HG03565 (cell line): ENCODE measurements around the gene TUBA3E.
A peak's percentile ranks its signal among the peaks of the same experiment; 100 is the strongest.
"Not testable (repeated sequence)": the region's sequence is repeated elsewhere in the genome, so short reads cannot be mapped to it uniquely, and the experiment has no call there.

Experiments
- ATAC-seq: cut with Tn5 transposase; IDR thresholded peaks from one replicate; pipeline ENCODE4 v1.9.1; 2021; ENCODE audit warnings: mild to moderate bottlenecking, moderate library complexity; ENCODE audit not compliant: unreplicated experiment

The TUBA3E gene

GRCh38 chr2:130165293-130166016 lies 32.8 kb downstream of the TUBA3E start:
- ATAC-seq: no peak

GRCh38 chr2:130162968-130163367 lies 35.3 kb downstream of the TUBA3E start:
- no peak for ATAC-seq

- ATAC-seq: not testable (repeated sequence)
Measured at GRCh38 chr2:130162486-130162885, 35.8 kb downstream of the TUBA3E start.

DNA sequence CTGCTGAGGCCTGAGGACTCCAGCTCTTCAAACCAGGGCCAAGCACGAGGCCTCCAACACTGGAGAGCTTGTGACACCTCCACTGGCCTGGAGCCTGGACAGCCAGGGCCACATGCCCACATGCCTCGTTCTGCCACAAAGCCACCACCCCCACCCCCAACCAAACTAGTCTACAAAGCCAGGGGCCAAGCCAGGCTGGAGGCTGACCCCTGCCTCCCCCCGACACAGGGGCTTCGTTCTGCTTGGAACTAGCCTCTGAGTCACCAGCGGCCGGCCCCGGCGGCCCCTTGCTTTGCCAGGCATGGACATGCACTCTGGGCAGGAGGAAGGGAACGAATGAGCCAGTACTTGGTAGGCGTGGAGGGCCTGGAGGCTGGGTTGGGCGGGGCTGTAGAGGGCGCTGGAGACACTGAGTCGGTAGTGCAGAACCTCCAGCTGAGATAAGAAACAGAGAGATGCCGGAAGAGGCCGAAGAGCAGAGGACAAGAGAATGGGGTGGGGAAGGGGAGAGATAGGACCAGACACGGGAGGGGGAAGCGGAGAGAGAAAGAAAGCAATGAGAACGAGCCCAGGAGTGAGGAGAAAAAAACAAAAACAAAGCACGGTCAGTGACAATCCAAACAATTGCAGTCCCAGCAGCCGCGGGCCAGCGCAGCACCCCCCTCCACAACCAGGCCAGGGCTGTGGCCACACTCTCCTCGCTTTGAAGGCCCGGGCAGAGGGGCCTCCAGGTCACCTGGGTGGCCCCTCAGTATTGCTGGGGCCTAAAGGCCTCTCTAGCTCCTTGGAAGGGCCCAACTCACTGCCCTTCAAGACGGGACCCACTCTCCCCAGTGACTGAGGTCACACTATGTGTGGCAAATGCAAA lies 37.2 kb downstream of the TUBA3E start:
- ATAC-seq: not testable (repeated sequence)

- no peak for ATAC-seq
Measured at GRCh38 chr2:130160131-130160530, 38.1 kb downstream of the TUBA3E start.

DNA sequence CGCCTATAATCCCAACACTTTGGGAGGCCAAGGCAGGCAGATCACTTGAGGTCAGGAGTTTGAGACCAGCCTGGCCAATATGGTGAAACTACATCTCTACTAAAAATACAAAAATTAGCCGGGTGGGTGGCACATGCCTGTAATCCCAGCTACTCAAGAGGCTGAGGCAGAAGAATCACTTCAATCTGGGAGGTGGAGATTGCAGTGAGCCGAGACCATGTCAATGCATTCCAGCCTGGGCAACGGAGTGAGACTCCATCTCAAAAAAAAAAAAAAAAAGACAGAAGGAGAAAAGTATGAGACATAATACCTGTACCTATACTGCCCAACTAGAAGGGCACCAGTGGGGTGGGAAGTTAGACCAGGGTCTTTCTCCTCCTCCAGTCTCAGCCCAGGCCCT lies 38.9 kb downstream of the TUBA3E start:
- ATAC-seq: not testable (repeated sequence)

- ATAC-seq: no peak
Measured at GRCh38 chr2:130158631-130159030, 39.6 kb downstream of the TUBA3E start.

DNA sequence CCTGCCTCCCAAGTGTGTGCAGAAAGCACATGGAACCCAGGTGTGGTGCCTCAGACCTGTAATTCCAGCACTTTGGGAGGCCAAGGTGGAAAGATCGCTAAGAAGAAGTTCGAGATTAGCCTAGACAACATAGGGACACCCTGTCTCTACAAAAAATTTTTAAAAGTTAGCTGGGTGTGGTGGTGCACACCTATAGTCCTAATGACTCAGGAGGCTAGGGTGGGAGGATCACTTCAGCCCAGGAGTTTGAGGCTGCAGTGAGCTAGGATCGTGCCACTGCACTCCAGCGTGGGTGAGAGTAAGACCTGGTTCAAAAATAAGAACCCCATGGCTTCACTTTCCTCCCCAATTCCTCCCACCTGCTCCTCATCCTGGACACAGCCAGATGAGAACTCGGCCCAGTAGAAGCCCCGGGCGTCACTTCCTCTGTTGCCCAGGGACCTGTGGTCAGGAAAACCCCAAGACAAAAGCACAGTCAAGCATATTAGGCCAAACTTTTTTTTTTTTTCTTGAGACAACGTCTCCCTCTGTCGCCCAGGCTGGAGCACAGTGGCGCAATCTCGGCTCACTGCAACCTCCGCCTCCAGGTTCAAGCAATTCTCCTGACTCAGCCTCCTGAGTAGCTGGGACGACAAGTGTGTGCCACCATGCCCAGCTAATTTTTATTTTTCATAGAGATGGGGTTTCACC lies 40.3 kb downstream of the TUBA3E start:
- peak; percentile 74 for ATAC-seq

DNA sequence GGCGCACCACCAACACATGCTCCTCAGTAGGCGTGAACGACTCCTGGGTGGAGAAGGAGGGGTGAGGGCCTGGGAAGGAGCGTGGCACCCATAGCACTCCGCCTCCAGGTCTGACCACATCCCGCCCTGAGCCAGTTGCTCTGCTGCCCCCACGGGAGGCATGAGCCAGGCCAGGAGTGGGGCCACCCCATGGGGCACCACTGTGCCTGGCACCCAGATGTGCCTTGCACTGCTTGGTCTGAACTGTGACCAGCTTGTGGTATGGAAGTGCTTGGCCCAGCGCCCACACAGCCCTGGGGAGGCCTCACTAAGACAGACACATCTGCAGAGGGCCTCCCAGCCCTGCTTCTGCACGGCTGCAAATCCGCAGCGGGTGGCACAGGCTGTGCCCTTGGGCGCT lies 40.9 kb downstream of the TUBA3E start:
- not testable (repeated sequence) for ATAC-seq

DNA sequence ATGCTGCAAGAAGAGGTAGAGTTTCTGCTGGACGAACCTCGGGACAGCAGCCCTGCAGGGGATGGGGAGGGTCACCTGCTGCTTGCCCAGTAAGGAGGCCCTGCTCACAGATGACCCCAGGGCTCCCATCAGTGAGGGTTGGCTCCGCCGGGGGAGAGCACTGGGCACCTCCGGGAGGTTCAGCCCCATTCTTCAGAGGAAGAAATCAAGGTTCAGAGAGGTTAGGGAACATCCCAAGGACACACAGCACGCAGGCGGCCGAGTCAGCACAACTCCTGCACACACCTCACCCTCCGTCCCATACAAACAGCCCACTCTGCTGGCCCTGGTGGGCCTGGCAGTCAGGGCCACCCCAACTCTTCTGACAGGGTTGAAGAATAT lies 41.6 kb downstream of the TUBA3E start:
- ATAC-seq: no peak

- not testable (repeated sequence) for ATAC-seq
Measured at GRCh38 chr2:130155956-130156623, 42.1 kb downstream of the TUBA3E start.

DNA sequence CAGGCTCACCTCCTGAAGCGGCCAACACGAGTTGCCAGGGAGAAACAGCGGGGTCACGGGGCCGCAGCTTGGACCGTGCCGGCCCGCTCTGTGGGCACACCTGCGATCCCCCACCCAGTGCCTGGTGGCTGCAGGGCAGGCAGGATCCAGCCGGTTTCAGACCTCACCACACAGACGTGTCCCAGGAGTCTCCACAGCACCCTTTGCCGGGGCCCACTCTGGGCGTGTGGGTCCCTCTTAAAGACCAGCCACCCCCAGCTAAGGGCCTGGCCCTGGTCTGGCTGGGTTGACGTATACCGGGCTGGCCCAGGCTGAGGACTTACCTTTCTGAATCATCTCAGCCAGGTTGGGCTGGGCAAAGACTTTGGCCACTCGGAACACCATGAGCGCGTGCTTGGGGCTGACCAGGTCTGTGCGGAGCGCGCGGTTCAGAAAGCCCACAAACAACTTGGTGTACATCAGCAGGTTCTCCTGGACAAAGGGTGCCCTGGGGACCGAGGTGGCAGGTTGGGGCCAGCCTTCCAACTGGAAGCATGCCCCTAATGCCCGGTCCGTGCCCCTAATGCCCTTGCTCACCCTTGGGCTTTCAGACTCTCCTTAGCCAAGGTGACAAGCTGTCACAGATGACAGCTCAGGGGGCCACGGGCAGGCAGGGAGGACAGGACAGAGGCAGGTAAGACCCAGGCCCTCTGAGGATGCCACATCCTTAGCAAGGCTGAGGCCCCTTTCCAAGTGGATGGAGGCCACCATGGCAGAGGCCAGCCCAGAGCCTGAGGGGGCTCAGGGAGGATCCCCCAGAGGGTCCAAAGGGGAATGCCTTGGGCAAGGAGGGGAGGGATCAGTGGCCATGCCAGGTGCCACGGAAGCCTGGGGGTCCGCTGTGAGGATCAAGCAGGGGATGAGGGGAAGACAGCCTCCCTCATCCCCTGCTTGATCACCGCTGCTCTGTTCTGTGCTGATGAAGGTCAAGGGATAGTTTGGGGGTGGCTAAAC lies 43.2 kb downstream of the TUBA3E start:
- no peak for ATAC-seq

DNA sequence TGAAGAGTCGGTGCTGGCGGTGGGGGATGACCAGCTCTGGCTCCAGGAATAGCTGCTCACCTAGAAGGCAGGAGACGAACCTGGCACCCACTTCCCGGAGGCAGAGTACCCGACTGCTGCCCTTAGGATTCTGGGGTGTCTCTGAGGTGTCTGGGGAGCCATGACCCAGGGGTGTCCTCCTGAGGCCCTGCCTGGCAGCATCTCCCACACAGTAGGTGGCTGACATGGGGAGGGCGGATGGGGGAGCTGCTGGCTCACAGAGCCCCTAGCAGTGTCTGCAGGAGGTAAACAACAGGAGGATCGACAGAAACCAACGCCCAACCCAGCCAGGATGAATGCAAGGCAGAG lies 43.8 kb downstream of the TUBA3E start:
- ATAC-seq: not testable (repeated sequence)

DNA sequence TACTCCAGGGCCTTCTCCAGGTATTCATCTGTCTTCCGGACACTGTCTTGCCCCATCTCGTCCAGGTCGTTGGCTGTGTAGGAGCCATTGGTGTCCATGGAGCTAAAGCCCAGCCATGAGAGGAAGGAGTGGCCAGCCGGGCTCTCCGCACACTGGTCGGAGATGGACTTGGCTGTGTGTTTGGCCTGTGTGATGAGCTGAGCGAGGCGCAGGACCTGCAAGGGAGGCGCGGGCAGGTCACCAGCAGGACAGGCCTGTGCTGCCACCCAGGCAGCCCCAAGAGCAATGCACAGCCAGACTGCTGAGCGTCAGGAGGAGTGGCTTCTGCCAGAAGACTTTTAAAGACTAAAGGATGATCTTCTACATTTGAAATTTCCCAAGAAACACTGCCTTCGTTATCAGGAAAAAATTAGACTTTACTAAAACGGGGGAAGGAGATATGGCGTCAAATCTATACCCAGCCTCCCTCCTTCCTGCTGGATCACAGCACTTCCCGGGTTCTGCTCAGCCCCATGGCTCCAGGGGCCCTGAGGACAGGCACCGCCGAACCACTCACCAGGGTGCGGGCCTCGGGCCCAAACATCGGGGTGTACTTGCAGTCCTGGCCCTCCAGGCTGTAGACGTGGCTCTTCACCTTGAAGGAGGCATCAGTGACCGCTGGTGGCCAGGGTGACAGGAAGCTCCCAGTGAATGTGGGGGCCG lies 44.4 kb downstream of the TUBA3E start:
- ATAC-seq: not testable (repeated sequence)

DNA sequence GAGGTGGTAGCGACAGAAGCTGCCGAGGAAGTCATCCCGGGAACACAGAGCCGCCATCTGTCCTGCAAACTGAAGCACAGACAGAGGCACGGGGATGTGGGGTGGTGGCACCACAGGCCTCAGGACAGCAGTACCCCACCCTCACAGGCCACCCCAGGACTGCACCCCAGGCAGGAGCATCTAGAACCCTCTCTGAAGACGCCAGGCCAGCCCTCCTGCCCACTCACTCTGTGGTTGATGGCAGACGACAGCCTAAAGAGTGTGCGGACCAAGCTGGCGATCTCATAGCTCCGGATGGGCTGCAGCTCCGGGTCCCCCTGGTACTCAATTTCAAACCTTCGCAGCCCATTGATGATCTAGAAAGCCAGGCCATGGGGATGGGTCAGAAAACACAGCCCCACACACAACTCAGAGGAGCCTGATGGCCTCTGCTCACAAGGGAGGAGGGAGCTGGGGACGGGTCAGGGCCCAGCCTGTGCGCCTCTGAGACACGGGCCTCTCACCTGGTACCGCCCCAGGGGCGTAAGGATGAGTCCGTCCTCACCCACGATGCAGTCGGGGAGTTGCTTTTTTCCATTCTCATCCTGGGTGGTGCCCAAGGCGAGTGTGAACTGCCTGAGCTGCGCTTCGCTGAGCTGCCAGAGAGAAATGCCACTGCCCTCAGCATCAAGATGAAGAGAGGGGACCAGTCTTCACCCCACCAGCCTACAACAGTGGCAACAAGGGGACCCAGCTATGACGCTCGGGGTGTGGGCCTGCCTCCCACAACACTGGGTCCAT lies 45.2 kb downstream of the TUBA3E start:
- ATAC-seq: no peak

DNA sequence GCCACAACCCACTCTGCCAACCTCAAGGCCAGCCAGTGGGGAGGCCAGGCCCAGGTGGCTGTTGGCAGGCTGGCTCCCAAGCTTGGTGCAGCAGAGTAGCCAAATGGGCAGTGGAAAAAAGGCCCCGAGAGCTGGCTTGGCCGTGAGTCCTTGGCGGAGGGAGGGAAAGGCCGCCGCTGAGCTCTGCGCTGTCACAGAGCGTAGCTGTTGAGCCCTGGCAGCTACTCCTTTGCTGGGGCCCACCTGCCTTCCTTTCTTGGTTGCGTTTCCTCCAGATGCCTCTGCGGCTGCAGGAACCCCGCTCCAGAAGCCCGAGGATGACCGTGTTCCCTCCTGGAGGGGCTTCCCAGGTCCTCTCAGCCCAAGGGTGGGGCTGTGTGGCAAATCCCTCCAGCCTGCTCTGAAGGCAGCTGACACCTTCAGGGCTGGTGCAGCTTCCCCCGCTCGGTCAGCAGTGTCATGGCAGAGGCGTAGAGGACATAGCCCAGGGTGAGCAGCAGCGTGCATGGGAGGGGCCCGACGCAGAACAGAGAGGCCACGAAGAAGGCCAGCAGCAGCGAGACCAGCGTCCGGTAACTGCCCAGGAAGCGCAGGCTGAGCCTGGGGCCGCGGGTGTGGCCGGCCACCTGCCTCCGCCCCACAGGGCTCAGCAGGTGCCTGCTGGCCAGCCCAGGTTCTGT lies 46.0 kb downstream of the TUBA3E start:
- ATAC-seq: not testable (repeated sequence)

- not testable (repeated sequence) for ATAC-seq
Measured at GRCh38 chr2:130151145-130151512, 47.1 kb downstream of the TUBA3E start.
